Body of pancreas (tissue), 4 donors: Measurements from ENCODE around the gene KRTAP21-2.

Experiments used
- CTCF ChIP-seq, 7 experiments: fragments of 450-650 bp in 4 of 7; fragments of 200-600 bp in 3 of 7; sonication (generic) in 3 of 7; IDR thresholded peaks; one replicate each; pipeline ENCODE4 v1.5.1; 2016 to 2019; ENCODE audit warnings: antibody characterized with exemption in 7 of 7
- POLR2A ChIP-seq, 3 donors: fragments of 450-650 bp; IDR thresholded peaks; one replicate each; pipeline ENCODE4 v1.6.1; 2016; ENCODE audit warnings: antibody characterized with exemption in 3 of 3, mild to moderate bottlenecking in 2 of 3

- TF ChIP-seq CTCF (IDR thresholded peaks at IDR 0.05), result no peak
- TF ChIP-seq POLR2A (IDR thresholded peaks at IDR 0.05), result no peak
These were observed 6.6 kb downstream of the KRTAP21-2 start for GRCh38 chr21:30740462-30740861.
